Tongue (tissue), 2 donors: Measurements from ENCODE around the gene GPAT3. TPM values are rescaled to one million over a fixed set of nuclear protein-coding genes. Genes with fewer than 3 reads are reported as not detected.
A peak's percentile ranks its signal among the peaks of the same experiment; 100 is the strongest.
"Not testable (repeated sequence)": the region's sequence is repeated elsewhere in the genome, so short reads cannot be mapped to it uniquely, and the experiment has no call there.

Source experiments
- DNase-seq: peaks from one replicate; pipeline ENCODE4 v3.0.0-alpha.2; 2015
- total RNA-seq: library from RNA; depleted of rRNA; stranded (reverse); fragments of >200 nt; gene quantifications from one replicate; pipeline ENCODE4 v1.2.3, GENCODE V29; 2014

Gene GPAT3
- total RNA-seq, 1 donor from 2014 or later = 27.8 TPM

DNA sequence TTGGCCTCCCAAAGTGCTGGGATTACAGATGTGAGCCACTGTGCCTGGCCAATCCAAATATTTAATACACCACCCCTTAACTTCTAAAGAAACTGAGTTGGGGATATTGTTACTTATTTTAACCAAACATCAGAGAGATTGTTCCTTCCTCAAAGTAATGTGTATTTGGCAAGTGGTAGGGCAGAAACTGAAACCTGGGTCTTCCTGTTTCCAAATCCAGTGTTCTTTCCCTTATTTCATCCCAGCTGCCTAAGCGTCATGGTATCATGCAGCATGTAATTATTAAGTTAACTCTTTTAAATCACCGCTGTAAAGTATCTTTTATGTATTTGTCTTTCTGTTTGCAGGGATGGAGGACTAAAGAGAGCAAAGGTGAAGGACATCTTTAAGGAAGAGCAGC lies 68.4 kb downstream of the GPAT3 start:
- no peak for DNase-seq

DNA sequence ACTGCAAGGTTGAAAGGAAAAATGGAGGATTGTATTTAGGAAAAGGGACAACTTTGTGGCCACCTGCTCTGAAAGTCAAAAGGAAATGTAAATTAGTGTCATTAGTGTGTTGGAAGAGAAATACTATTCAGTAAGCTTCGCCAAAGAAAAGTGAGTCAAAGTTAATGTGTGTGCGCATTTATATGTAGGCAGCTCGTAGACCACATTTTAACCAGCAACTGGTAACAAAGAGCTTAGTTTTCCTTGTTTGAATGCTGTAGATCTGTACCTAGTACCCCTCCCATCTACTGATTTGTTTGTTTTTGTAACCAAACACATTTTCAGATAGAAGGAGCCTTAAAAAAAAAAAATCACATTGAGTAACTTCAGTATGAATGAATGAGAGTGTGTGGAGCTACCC lies 69.3 kb downstream of the GPAT3 start:
- no peak for DNase-seq

DNA sequence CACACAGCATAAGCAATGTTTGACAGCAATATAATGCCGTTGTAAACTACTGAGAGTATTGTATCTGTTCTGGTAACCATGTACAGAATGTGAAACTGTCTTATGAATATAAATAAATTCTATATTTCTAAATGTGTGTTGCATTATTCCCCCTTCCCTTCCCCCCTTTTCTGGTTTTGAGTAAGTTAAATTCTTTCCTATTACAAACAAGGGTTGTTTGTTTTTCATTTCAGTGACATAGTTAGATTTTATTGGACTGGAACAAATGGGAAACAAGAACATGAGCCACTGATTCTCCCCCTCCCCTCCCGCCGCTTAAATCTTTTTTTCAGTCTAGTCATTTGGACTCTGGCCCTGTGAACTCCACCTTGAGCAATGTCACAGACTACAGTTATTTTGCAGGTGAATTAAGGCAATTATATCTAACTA lies 69.8 kb downstream of the GPAT3 start:
- DNase-seq = no peak

DNA sequence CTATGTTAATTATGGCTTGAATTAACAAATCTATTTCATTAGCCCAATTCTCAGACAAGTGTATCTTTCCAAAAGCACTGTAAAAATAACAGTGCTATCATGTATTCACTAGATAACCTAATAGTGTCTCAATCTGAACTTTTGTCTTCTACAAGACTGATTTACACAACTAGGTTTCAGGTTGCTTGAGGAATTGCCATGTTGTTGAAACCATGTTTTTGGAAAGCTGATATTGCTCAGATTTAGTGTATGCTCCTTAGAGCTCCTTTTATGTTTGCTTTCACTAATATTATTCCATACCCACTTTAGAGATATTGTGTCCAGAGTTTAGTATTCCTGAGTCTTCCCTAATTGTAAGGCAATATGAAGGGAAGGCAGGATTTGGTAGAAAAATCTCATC lies 70.6 kb downstream of the GPAT3 start:
- DNase-seq = no peak

DNA sequence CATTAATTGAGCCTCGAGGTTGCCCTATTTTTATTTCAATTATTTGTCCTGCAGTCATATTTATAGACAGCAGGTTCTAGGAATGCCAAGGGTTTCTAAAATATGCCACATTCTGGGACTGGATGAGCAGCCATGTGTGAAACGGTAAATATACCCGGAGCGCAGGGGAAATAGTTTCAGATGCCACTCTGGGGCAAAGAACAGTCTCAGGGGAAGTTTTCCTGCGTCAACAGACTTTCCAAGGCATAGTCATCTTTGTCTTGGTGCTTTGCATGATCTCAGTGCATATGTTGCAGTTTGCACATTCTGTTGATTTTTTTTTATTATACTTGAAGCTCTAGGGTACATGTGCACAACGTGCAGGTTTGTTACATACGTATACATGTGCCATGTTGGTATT lies 71.0 kb downstream of the GPAT3 start:
- DNase-seq = no peak

DNA sequence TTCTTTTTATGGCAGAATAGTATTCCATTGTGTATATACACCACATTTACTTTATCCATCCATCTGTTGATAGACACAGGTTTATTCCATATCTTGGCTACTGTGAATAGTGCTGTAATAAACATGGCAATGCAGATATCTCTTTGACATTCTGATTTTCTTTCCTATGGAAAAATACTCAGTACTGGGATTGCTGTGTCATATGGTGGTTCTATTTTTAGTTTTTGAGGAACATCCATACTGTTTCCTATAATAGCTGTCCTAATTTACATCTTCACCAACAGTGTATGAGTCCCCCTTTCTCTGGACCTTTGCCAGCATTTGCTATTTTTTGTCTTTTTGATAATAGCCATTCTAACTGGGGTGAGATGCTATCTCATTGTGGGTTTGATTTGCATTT lies 73.5 kb downstream of the GPAT3 start:
- no peak for DNase-seq

DNA sequence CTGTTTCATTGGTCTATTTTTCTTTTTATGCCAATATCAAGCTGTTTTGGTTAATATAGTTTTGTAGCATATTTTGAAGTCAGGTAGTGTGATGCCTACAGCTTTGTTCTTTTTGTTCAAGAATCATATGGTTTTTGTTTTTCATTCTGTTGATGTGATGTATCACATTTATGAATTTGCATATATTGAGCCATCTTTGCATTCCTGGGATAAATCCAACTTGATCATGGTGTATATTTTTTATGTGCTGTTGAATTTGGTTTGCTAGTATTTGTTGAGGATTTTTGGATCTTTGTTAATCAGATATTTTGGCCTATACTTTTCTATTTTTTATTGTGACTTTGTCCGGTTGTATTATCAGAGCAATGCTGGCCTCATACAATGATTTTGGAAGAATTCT lies 74.8 kb downstream of the GPAT3 start:
- no peak for DNase-seq

DNA sequence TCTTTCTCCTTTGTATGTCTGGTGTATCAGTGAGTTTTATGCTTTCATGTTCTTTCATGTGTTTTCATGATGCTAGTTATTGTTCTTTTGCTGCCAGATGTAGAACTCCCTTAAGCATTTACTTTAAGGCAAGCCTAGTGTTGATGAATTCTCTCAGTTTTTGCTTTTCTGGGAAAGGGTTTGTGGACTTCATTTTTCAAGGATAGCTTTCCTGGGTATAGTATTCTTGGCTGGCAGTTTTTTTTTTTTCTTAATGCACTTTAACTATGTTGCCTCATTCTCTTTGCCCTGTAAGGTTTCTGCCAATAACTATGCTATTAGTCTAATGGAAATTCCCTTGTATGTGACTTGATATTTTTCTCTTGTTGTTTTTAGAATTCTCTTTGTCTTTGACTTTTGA lies 77.1 kb downstream of the GPAT3 start:
- no peak for DNase-seq

DNA sequence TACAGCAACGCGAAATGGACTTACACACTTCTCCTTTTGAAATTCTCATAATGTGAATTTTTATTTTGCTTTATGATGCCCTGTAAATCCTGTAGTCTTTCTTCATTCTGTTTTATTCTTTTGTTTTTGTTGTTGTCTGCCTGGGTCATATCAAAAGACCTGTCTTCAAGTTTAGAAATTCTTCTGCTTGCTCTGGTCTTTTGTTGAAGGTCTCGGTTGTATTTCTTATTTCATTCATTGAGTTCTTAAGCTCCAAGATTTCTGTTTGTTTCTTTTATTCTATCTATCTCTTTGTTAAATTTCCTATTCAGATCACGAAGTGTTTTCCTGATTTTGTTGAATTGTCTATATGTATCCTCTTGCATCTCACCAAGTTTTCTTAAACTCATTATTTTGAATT lies 78.1 kb downstream of the GPAT3 start:
- DNase-seq = no peak

DNA sequence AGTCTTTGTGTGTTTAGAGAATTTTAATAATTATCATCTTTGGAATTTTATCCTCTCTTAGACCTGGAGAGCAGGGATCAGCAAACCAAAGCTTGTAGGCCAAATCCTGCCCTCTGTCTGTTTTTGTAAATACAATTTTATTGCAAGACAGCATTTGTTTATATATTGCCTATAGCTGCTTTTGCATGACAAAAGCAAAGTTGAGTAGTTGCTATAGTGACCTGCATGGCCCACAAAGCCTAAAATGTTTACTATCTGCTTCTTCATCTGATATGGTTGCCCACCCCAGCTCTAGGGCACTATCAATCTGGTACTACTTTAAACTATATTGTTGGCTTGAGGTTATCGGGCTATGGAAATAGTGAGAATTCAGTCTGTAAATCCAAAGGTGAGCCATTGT lies 80.3 kb downstream of the GPAT3 start:
- DNase-seq = no peak

DNA sequence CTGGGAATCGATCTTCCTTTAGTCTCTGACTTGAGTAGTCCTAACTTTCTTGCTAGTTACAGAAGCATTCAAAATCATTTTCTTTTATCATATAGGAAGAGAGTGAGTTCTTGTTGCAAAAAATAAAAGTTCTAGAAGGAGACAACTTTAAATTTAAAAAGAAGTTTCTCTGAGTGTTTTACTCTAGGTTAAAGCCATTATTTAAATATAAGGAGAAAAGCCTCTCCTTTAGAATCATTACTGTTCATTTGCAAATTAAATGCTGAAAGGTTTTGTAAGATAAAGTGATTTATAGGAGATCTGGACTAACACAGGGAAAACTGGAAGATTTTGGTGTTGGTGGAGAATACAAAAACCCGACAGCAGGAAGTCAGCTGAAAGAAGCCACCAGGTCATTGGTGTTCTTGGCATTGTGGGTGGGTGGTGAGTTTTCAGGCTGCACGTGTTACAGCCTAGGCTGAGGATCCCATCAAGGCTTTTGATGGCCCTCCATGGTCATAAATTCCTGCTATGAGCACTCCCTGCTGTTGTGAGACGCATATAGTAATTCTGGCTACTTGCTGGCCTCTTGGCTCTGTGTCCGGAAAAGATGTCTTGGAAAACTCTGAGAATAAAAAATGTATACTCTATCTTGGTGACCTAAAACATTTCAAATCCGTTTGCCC lies 81.6 kb downstream of the GPAT3 start:
- DNase-seq = peak; percentile 11

DNA sequence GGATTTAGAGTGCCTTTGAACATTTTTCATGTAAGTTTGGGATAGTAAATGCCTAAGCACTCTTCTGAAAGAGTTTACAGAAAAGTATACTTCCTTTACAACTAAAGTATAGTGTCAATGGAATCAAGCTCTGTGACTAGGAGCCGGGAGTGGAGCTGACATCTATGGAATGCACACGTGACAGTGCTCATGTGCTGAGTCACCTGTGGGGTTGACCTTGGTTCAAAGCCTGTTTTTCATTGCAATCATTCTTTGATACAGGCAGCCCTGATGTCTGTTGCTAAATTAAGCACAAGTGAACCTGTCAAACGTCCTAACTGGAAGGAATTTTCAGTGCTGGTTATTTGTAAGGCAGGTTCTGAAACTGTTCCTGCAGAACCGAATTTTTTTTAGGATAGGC lies 82.5 kb downstream of the GPAT3 start:
- DNase-seq = peak; percentile 48

DNA sequence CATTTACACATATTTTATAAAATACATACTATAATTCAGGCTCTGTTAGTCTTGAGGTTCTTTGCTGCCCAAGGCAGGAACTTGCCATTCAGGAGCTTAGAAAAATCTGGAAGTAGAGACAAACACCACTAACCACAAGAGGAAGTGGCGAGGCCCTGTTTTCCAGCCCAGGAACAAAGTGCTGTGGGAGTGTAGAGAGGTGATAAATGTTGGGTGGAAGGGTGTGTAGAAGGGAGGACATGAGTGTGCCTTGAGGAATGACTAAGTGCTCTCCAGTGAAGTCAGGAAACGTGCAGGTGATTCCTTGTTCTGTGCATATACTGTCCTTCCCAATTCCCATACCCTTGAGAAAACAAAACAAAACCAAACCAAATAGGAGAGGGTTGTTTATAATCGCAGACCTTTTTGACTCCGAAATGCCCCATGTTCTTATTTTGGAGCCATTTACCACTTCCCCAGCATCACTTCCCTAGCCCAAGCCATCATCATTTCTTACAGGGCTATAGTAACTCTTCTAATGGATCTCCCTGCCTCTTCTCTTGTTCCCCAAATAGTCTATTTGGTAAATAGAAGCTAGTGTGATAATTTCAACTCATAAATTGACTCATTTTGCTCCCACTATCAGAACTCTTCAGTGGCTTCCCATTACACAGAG lies 83.2 kb downstream of the GPAT3 start:
- DNase-seq = peak; percentile 15

DNA sequence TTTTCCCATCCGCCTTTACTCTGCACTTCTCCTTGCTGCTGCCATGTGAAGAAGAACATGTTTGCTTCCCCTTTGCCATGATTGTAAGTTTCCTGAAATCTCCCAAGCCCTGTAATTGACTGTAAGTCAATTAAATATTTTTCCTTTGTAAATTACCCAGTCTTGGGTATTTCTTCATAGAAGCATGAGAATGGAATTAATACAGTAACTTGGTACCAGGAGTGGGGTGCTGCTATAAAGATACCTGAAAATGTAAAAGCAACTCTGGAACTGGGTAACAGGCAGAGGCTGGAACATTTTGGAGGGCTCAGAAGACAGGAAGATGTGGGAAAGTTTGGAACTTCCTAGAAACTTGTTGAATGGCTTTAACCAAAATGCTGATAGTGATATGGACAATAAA lies 86.2 kb downstream of the GPAT3 start:
- not testable (repeated sequence) for DNase-seq

DNA sequence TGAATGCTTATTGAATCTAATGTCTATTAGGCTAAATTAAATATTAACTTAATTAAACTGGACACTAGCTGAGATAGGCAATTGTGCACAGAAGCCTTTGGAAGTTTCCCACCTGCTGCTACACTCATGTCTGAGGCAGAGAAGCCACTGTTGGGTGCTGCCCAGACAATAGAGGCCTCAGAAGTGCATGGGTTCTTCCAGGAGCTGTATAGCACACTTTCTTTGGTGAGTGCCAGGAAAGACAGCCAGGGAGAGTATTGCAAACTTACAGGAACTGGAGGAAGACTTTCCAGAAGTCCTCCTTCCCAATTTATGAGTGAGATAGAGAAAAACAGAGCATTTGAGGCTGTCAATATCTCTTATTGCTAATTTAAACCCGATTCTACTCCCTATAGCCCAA lies 89.9 kb downstream of the GPAT3 start:
- peak; percentile 52 for DNase-seq

DNA sequence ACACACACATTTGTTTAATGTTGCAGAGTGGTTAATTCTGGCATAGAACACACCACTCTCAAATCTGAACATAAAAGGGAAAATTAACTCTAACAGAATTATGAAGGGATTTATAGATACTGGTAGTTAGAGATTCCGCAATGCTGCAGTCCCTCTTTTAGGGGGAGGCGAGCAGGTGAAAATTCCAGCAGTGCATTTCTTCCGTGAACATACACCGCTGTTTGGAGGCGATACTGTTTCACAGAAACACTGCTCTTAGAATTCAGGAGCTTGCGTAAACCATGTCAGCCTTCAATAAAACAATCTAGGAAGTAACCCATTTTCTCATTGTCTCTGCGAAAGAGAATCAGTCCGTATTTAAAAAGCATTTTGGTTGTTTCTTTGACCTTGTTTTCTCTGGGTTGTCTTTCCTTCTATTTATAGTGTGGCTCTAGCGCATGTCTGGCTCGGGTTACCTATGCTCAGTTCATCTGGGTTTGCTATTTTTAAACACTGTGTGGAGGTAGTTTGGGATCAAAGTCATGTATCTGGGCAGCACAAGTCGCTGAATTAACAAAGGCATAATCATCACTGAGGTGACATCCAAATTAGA lies 90.4 kb downstream of the GPAT3 start:
- DNase-seq = peak; percentile 67

DNA sequence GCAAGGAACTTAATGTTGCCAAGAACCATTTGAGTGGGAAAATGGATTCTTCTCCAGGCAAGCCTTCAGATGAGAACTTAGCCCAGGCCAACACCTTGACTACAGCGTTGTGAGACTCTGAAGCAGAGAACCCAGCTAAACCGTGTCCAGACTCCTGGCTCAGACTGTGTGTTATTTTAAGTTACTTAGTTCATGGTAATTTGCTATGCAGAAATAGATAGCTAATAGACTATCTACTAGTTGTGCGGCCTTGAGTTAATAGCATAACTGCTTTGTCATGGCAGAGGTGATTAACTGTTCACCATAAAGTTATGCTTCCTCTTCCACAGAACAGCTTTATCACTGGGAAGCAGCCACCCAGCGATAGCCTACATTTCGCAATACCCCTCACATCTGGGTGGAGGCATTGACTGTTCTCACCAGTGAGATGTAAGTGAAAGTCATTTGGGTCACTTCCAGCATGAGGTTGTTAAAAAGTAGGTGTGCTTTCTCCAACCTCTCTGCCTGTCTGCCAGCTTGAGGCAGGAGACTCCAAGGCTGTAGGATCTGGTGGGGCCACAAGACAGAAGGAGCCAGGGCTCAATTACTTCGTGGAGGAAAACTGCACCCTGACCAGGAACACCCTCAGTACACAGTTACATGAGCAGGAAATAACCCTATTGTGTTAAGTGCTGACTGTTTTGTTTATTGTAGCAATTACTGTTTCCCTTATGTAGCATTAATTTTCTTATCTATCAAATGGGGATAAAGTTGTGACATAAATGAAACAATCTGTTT lies 94.2 kb downstream of the GPAT3 start:
- peak; percentile 24 for DNase-seq

DNA sequence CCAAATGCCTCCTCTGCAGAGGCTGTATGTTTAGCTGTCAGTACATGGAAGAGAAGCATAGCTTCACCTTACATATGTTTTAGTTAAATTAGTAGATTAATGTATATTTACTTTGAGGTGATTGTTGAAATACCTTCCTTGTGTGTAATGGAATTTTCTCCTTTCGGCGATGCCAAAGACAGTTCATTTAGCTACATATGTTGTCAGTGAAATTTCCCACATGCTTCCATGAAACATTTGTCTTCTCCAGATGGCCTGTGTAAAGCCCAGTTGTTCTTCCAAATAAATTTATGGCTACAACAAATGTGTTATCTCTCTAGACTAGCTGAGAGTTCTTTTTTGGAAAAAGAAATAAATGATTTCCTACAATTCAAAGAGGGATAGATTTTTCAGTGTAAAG lies 95.2 kb downstream of the GPAT3 start:
- peak; percentile 89 for DNase-seq

DNA sequence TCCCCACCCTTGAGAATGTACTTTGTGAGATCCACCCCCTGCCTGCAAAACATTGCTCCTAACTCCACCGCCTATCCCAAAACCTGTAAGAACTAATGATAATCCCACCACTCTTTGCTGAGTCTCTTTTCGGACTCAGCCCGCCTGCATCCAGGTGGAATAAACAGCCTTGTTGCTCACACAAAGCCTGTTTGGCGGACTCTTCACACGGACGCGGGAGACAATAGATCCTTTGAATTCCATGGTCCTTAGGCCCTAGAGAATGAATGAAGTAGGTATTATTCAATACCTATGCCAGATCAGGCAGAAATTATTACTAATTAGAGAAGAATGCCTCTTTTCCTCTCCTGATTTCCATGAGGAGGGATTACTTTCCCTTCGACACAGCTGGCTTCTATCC lies 101.0 kb downstream of the GPAT3 start:
- DNase-seq = no peak

DNA sequence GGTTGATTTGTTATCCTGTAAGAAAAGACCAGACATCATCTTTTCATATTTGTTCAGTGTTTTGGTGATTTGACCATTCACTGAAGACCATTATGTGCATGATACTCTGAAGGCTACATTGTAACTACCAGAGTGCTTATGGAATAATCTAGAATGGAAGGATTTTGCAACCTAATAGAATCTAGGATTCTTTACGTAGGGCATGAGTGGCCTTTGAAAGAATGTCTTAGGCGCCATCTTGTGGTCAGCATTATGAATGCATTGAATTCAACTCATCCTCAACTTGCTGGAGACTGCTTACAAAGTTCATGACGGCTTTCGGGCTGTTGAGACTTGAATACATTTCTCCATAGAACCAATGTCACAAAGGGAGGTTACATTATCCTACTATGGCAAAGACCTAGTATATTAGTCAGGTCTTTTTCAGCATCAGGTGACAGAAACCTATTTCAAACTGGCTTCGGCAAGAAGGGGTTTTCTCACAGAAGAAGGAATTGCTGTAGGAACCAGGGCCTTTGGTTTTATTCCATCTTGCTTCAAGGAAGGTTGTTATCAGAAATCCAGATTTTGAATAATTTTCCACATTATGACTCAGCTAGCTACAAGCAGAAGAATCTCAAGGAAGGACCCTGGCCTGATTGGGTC lies 104.1 kb downstream of the GPAT3 start:
- DNase-seq = peak; percentile 90

DNA sequence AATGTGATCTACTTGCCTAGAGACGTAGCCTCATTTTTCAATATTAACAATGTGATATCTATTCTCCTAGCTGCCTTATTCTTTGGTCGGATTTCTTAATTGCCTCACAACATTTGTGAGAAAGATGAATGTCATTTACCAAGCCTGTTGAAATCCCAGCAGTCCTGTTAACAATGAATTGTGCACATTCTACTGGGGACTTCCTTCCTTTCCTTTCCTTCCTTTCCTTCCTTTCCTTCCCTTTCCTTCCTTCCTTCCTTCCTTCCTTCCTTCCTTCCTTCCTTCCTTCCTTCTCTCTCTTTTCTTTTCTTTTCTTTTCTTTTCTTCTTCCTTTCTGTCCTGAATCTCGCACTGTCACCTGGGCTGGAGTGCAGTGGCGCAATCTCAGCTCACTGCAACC lies 107.1 kb downstream of the GPAT3 start:
- no peak for DNase-seq
